Nephron (organoid): ENCODE data around the gene NCAN.

Source experiments
- H3K27ac Mint-ChIP-seq, 3 experiments: 2 replicates each; pipeline ENCODE4 v1.8.0; 2020; ENCODE audit warnings: mixed read lengths in 3 of 3, mild to moderate bottlenecking in 2 of 3, moderate library complexity in 1 of 3
- H3K27me3 Mint-ChIP-seq: 2 replicates; pipeline ENCODE4 v1.8.0; 2021; ENCODE audit warnings: low read depth, mild to moderate bottlenecking, moderate library complexity, mixed read lengths
- H3K36me3 Mint-ChIP-seq: 2 replicates; pipeline ENCODE4 v1.8.0; 2020; ENCODE audit warnings: low read depth, mixed read lengths
- H3K4me1 Mint-ChIP-seq: 2 replicates; pipeline ENCODE4 v1.8.0; 2020; ENCODE audit warnings: mixed read lengths
- H3K4me3 Mint-ChIP-seq, 3 experiments: 2 replicates each; pipeline ENCODE4 v1.8.0; 2020; ENCODE audit warnings: mild to moderate bottlenecking in 3 of 3, mixed read lengths in 3 of 3, moderate library complexity in 2 of 3
- H3K9me3 Mint-ChIP-seq: 2 replicates; pipeline ENCODE4 v1.8.0; 2020; ENCODE audit warnings: mixed read lengths
- TF ChIP-seq, protein P1 (sequence below), 3 experiments: fragments of 200-600 bp; sonication (generic); IDR thresholded peaks; one replicate each; pipeline ENCODE4 v1.5.0; 2021; ENCODE audit warnings: antibody characterized with exemption in 3 of 3; ENCODE audit not compliant: unreplicated experiment in 3 of 3

The NCAN gene

DNA sequence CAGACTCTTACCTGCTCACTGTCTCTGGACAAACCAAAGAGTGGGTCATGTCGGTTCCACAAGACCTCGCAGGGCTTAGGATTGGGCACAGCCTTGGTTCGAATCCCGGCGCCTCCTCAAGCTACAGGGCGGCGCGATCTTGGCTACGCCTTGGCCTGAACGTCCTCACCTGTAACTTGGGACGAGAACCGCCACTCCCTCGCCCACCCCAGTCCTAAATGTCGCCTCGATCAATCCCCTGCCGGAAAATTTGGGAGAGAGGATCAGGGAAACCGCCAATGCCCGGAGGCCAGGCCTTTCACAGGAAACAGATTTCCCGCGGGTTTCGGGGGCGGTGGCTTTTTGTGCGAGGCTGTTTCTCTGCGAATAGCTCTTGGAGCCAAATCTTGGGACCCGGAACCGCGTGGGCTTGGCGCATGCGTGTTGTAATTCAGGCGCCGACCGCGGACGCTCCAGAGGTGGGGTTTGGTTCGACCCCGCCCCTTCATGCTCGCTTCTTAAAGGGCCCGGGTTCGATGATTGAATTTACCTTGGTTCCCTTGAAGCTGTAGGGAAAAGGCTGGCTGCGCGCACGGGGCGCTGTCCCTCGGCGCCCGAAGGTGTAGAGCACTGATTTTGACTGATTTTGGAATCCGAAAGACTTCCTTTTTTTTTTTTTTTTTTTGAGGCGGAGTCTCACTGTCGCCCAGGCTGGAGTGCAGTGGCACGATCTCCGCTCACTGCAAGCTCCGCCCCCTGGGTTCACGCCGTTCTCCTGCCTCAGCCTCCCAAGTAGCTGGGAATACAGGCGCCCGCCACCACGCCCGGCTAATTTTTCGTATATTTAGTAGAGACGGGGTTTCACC lies 8.5 kb upstream of the NCAN start, which contains the start of gene NR2C2AP:
Gene NR2C2AP, minus strand, starts transcription at position 403 of the 845 bp plus-strand sequence. Its CDS starts 354 bp downstream, at position 49.
- Mint-ChIP-seq H3K27me3 (peaks cover 26% of the 10 kb centered on the region), H3K4me3 (peak within 1 kb of the TSS; percentile 90 to 93 (median 91)), H3K36me3 (peaks cover 14% of the 10 kb centered on the region), H3K9me3 (no peaks in the 10 kb centered on the region), H3K4me1 (peaks cover 13% of the 10 kb centered on the region), H3K27ac (peak within 1 kb of the TSS; percentile 58 to 85 (median 75))
- TF ChIP-seq, protein P1, sequence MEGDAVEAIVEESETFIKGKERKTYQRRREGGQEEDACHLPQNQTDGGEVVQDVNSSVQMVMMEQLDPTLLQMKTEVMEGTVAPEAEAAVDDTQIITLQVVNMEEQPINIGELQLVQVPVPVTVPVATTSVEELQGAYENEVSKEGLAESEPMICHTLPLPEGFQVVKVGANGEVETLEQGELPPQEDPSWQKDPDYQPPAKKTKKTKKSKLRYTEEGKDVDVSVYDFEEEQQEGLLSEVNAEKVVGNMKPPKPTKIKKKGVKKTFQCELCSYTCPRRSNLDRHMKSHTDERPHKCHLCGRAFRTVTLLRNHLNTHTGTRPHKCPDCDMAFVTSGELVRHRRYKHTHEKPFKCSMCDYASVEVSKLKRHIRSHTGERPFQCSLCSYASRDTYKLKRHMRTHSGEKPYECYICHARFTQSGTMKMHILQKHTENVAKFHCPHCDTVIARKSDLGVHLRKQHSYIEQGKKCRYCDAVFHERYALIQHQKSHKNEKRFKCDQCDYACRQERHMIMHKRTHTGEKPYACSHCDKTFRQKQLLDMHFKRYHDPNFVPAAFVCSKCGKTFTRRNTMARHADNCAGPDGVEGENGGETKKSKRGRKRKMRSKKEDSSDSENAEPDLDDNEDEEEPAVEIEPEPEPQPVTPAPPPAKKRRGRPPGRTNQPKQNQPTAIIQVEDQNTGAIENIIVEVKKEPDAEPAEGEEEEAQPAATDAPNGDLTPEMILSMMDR (IDR thresholded peaks at IDR 0.05; ENCODE audit: unreplicated experiment in 3 of 3), result no peak

GRCh38 chr19:19204181-19204580 lies 7.6 kb upstream of the NCAN start:
- peak overlapping the region; percentile 75 to 90 (median 81) for H3K4me3 Mint-ChIP-seq
- peak overlapping the region in 1 of 3 experiments; percentile 44 for H3K27ac Mint-ChIP-seq
- H3K4me1 Mint-ChIP-seq, result peaks cover 13% of the 10 kb centered on the region
- peaks cover 35% of the 10 kb centered on the region for H3K27me3 Mint-ChIP-seq
- no peaks in the 10 kb centered on the region for H3K9me3 Mint-ChIP-seq
- TF ChIP-seq, protein P1 (IDR thresholded peaks at IDR 0.05; ENCODE audit: unreplicated experiment in 3 of 3), result no peak
- peaks cover 8% of the 10 kb centered on the region for H3K36me3 Mint-ChIP-seq

DNA sequence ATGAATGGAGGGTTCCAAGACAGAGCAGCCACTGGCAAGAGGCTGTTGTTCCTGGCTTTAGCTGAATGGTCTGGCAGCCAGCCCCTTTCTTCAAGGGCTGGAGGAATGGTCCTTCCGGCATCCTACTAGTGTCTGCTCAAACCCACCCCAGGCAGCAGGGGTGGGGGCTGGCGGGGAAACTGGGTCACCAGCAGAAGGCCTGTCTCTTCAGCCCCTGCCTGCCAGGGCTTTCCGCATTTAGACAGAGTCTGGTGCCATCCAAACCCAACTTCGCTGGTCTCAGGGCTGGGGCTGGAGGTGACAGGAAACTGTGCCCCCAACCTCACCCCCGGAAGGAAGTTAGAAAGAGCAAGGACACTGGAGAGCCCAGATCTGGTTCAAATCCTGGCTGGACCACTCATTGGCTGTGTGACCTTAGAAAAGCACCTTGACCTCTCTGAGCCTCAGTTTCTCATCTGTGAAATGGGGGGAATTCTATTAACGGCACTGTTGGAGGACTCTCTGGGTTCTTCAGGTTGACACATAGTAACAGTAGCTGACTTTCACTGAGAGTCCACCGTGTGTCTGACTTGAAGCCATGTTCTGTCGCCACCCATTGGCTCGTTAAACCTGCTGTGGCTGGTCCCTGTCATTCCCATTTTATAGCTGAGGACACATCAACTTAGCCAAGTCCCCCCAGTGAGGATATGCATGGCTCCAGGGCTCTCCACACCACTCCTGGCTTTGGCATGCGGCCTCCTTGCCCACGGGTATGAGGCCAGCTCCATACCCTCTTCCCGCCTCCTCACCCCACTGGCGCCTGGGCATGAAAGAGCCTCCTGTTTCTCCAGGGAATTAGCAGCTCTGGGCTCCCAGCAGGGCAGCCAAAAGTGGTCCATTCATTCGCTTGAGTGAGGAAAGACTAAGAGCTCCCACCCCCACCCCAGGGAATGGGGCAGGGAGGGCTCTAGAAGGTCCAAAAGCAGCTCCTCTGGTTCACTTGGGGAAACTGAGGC lies 6.0 kb upstream of the NCAN start:
- H3K27ac Mint-ChIP-seq, result no peak overlapping the region
- TF ChIP-seq, protein P1 (IDR thresholded peaks at IDR 0.05; ENCODE audit: unreplicated experiment in 3 of 3), result no peak
- peaks cover 50% of the 10 kb centered on the region for H3K27me3 Mint-ChIP-seq
- no peaks in the 10 kb centered on the region for H3K36me3 Mint-ChIP-seq
- no peaks in the 10 kb centered on the region for H3K9me3 Mint-ChIP-seq
- H3K4me1 Mint-ChIP-seq, result peaks cover 13% of the 10 kb centered on the region
- peak overlapping the region in 2 of 3 experiments; percentile 53 to 64 for H3K4me3 Mint-ChIP-seq

GRCh38 chr19:19206938-19207337 lies 4.8 kb upstream of the NCAN start:
- Mint-ChIP-seq H3K9me3 (no peaks in the 10 kb centered on the region), H3K27me3 (peaks cover 62% of the 10 kb centered on the region), H3K4me3 (peak overlapping the region in 1 of 3 experiments; percentile 38), H3K27ac (no peak overlapping the region), H3K4me1 (peaks cover 13% of the 10 kb centered on the region), H3K36me3 (no peaks in the 10 kb centered on the region)
- TF ChIP-seq, protein P1 (IDR thresholded peaks at IDR 0.05; ENCODE audit: unreplicated experiment in 3 of 3), result no peak

DNA sequence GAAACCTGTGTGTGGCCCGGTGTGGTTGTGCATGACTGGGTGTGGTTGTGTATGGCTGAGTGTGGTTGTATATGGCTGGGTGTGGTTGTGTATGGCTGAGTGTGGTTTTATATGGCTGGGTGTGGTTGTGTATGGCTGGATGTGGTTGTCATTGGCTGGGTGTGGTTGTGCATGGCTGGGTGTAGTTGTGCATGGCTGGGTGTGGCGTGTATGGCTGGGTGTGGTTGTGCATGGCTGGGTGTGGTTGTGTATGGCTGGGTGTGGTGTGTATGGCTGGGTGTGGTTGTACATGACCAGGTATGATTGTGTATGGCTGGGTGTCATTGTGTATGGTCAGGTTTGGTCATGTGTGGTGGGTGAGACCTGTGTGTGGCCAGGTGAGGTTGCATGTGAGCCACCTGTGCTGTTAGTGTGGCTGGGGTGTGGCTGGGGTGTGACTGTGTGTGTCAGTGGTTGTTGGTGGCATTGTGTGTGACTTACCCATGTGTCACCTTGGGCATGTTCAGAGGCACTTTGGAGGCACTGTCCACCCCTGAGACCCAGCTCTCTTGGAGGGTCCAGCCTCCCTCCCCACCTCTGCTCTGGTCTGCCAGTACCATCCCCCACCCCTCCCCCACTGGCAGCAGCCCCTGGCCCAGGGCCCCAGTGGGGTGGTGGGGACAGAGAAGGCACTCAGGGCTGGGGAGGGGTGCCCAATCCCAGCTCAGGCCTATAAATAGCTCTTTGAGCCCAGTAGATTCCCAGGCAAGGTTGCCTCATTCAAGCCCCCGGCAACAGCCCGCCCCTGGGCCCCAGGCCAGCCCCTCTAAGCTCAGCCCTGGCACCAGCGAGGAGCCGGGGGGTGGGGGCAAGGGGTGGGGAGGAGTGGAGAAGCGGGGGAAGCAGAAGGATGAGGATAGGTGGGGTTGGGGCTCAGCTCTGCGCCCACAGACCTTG lies 3.9 kb upstream of the NCAN start:
- Mint-ChIP-seq H3K27me3 (peaks cover 72% of the 10 kb centered on the region), H3K4me3 (peak overlapping the region in 1 of 3 experiments; percentile 38), H3K4me1 (peaks cover 5% of the 10 kb centered on the region), H3K27ac (no peak overlapping the region), H3K36me3 (no peaks in the 10 kb centered on the region), H3K9me3 (no peaks in the 10 kb centered on the region)
- TF ChIP-seq, protein P1 (IDR thresholded peaks at IDR 0.05; ENCODE audit: unreplicated experiment in 3 of 3), result no peak
